CD1c-positive myeloid dendritic cell (primary cell): ENCODE measurements around the gene FABP1.

Experiments
- DNase-seq: peaks from one replicate; pipeline ENCODE4 v3.0.0-alpha.2; 2016; ENCODE audit errors: extremely low spot score

Gene FABP1

GRCh38 chr2:88081924-88082608 lies 45.8 kb downstream of the FABP1 start:
- DNase-seq = no peak

GRCh38 chr2:88080545-88080944 lies 47.3 kb downstream of the FABP1 start:
- DNase-seq = no peak

- DNase-seq = no peak
These were observed 49.2 kb downstream of the FABP1 start for GRCh38 chr2:88078643-88079172.

- no peak for DNase-seq
These were observed 50.8 kb downstream of the FABP1 start for GRCh38 chr2:88077080-88077479.

- DNase-seq = peak; percentile 21
These were observed 53.0 kb downstream of the FABP1 start for GRCh38 chr2:88074854-88075292.

GRCh38 chr2:88074150-88074549 lies 53.7 kb downstream of the FABP1 start:
- DNase-seq = no peak
